NK-92 treated with Interleukin-12 subunit alpha and Interleukin-12 subunit beta, amount 100 ng/mL, for 24 hours (cell line): Measurements from ENCODE around the gene MGAM2.

Experiments used
- DNase-seq: peaks from one replicate; lab custom pipeline; 2025; lab: John Stamatoyannopoulos, UW

Gene MGAM2

GRCh38 chr7:142176901-142177300, 65.4 kb downstream of the MGAM2 start:
- no peak for DNase-seq

- DNase-seq: no peak
Measured at GRCh38 chr7:142177869-142178268, 66.4 kb downstream of the MGAM2 start.

GRCh38 chr7:142180426-142180825, 68.9 kb downstream of the MGAM2 start:
- no peak for DNase-seq

GRCh38 chr7:142181211-142181610, 69.7 kb downstream of the MGAM2 start:
- no peak for DNase-seq

- no peak for DNase-seq
Measured at GRCh38 chr7:142181966-142182365, 70.4 kb downstream of the MGAM2 start.

- no peak for DNase-seq
Measured at GRCh38 chr7:142185069-142185468, 73.6 kb downstream of the MGAM2 start.

GRCh38 chr7:142185801-142186200, 74.3 kb downstream of the MGAM2 start:
- DNase-seq: no peak

GRCh38 chr7:142188154-142188553, 76.6 kb downstream of the MGAM2 start:
- DNase-seq: no peak

- no peak for DNase-seq
Measured at GRCh38 chr7:142188846-142189245, 77.3 kb downstream of the MGAM2 start.

GRCh38 chr7:142194201-142194600, 82.7 kb downstream of the MGAM2 start:
- DNase-seq: no peak

- no peak for DNase-seq
Measured at GRCh38 chr7:142196066-142196840, 84.7 kb downstream of the MGAM2 start.

GRCh38 chr7:142200206-142200605, 88.7 kb downstream of the MGAM2 start:
- DNase-seq: no peak

- no peak for DNase-seq
Measured at GRCh38 chr7:142228537-142229104, 117.1 kb downstream of the MGAM2 start.

GRCh38 chr7:142231716-142232115, 120.2 kb downstream of the MGAM2 start:
- DNase-seq: no peak

GRCh38 chr7:142240546-142240945, 129.0 kb downstream of the MGAM2 start:
- no peak for DNase-seq

GRCh38 chr7:142243823-142244222, 132.3 kb downstream of the MGAM2 start:
- DNase-seq: no peak

- no peak for DNase-seq
Measured at GRCh38 chr7:142248166-142249160, 136.9 kb downstream of the MGAM2 start.

- DNase-seq: no peak
Measured at GRCh38 chr7:142249918-142250317, 138.4 kb downstream of the MGAM2 start.

GRCh38 chr7:142250705-142251104, 139.2 kb downstream of the MGAM2 start:
- no peak for DNase-seq

GRCh38 chr7:142257958-142258357, 146.4 kb downstream of the MGAM2 start, which contains the start of gene PRSS58:
PRSS58 (minus strand) TSS chr7:142258058; CDS start chr7:142257707, 351 bp downstream.
- no peak for DNase-seq

- DNase-seq: no peak
Measured at GRCh38 chr7:142263598-142264380, 152.3 kb downstream of the MGAM2 start.
